SK-N-SH treated with all-trans-retinoic acid at 6 μM for 48 hours (cell line): ENCODE results near the gene OGFOD3.

Experiments used
- ATAC-seq: fragments of 200-7000 bp; cut with Tn5 transposase; 3 replicates; pipeline ENCODE4 v1.9.1; 2020; ENCODE audit warnings: mild to moderate bottlenecking, moderate library complexity
- CREB5 ChIP-seq: fragments of 250-450 bp; sonication (Bioruptor Pico); IDR thresholded peaks from 2 replicates; pipeline ENCODE4 v1.5.1; 2020; ENCODE audit warnings: low read depth, mild to moderate bottlenecking, moderate library complexity
- CSDC2 ChIP-seq: fragments of 250-450 bp; sonication (Bioruptor Pico); IDR thresholded peaks from 2 replicates; pipeline ENCODE4 v1.5.0; 2020; ENCODE audit warnings: mild to moderate bottlenecking, moderate library complexity
- GLIS3 ChIP-seq: fragments of 250-450 bp; sonication (Bioruptor Pico); IDR thresholded peaks from 2 replicates; pipeline ENCODE4 v1.5.0; 2020; ENCODE audit warnings: mild to moderate bottlenecking, moderate library complexity
- PATZ1 ChIP-seq: fragments of 250-450 bp; sonication (Bioruptor Pico); IDR thresholded peaks from 2 replicates; pipeline ENCODE4 v1.8.0; 2020; ENCODE audit warnings: mild to moderate bottlenecking, moderate library complexity, borderline replicate concordance
- PPARA ChIP-seq: fragments of 250-450 bp; sonication (Bioruptor Pico); IDR thresholded peaks from 2 replicates; pipeline ENCODE4 v1.5.0; 2020; ENCODE audit warnings: mild to moderate bottlenecking, borderline replicate concordance
- SNAI2 ChIP-seq: fragments of 250-450 bp; sonication (Bioruptor Pico); IDR thresholded peaks from 2 replicates; pipeline ENCODE4 v1.5.0; 2020; ENCODE audit warnings: mild to moderate bottlenecking, moderate library complexity
- TCF4 ChIP-seq: fragments of 250-450 bp; sonication (Bioruptor Pico); IDR thresholded peaks from 2 replicates; pipeline ENCODE4 v1.8.0; 2021; ENCODE audit warnings: mild to moderate bottlenecking, moderate library complexity, borderline replicate concordance
- TOX ChIP-seq: fragments of 250-450 bp; sonication (Bioruptor Pico); IDR thresholded peaks from 2 replicates; pipeline ENCODE4 v1.8.0; 2021; ENCODE audit warnings: mild to moderate bottlenecking, moderate library complexity, borderline replicate concordance
- TSHZ2 ChIP-seq: fragments of 250-450 bp; sonication (Bioruptor Pico); IDR thresholded peaks from 2 replicates; pipeline ENCODE4 v1.5.0; 2020; ENCODE audit warnings: mild to moderate bottlenecking, moderate library complexity
- ZFP3 ChIP-seq: fragments of 250-450 bp; sonication (Bioruptor Pico); IDR thresholded peaks from 2 replicates; pipeline ENCODE4 v1.5.0; 2020; ENCODE audit warnings: mild to moderate bottlenecking, moderate library complexity
- ZNF565 ChIP-seq: fragments of 450-650 bp; formaldehyde crosslinking; conservative IDR thresholded peaks from 2 replicates; pipeline ENCODE4 v1.5.0; 2020; ENCODE audit warnings: low read depth, mild to moderate bottlenecking, moderate library complexity
- ZNF70 ChIP-seq: fragments of 450-650 bp; formaldehyde crosslinking; IDR thresholded peaks from 2 replicates; pipeline ENCODE4 v1.5.0; 2020; ENCODE audit warnings: mild to moderate bottlenecking, moderate library complexity
- ZNF8 ChIP-seq: fragments of 450-650 bp; formaldehyde crosslinking; IDR thresholded peaks from 2 replicates; pipeline ENCODE4 v1.5.0; 2020; ENCODE audit warnings: mild to moderate bottlenecking, moderate library complexity
- TF ChIP-seq, protein P1 (sequence below): fragments of 250-450 bp; sonication (Bioruptor Pico); IDR thresholded peaks from 2 replicates; pipeline ENCODE4 v1.5.1; 2021; ENCODE audit warnings: mild to moderate bottlenecking, moderate library complexity
- TF ChIP-seq, protein P2 (sequence below): fragments of 250-450 bp; sonication (Bioruptor Pico); IDR thresholded peaks from 2 replicates; pipeline ENCODE4 v1.8.0; 2021; ENCODE audit warnings: low read depth, mild to moderate bottlenecking, moderate library complexity, borderline replicate concordance

The OGFOD3 gene

GRCh38 chr17:82441691-82442487 is 23.5 kb upstream of the OGFOD3 start:
- TF ChIP-seq PATZ1 (CRISPR knock-in tag) (no peak), ZNF565 (no peak), TCF4 (CRISPR knock-in tag) (no peak), TSHZ2 (CRISPR knock-in tag) (no peak), CREB5 (CRISPR knock-in tag) (no peak), ZNF70 (CRISPR knock-in tag) (no peak), GLIS3 (no peak), TOX (CRISPR knock-in tag) (no peak), ZNF8 (CRISPR knock-in tag) (no peak), PPARA (CRISPR knock-in tag) (no peak)
- TF ChIP-seq, protein P1, sequence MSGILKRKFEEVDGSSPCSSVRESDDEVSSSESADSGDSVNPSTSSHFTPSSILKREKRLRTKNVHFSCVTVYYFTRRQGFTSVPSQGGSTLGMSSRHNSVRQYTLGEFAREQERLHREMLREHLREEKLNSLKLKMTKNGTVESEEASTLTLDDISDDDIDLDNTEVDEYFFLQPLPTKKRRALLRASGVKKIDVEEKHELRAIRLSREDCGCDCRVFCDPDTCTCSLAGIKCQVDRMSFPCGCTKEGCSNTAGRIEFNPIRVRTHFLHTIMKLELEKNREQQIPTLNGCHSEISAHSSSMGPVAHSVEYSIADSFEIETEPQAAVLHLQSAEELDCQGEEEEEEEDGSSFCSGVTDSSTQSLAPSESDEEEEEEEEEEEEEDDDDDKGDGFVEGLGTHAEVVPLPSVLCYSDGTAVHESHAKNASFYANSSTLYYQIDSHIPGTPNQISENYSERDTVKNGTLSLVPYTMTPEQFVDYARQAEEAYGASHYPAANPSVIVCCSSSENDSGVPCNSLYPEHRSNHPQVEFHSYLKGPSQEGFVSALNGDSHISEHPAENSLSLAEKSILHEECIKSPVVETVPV: no peak
- TF ChIP-seq, protein P2, sequence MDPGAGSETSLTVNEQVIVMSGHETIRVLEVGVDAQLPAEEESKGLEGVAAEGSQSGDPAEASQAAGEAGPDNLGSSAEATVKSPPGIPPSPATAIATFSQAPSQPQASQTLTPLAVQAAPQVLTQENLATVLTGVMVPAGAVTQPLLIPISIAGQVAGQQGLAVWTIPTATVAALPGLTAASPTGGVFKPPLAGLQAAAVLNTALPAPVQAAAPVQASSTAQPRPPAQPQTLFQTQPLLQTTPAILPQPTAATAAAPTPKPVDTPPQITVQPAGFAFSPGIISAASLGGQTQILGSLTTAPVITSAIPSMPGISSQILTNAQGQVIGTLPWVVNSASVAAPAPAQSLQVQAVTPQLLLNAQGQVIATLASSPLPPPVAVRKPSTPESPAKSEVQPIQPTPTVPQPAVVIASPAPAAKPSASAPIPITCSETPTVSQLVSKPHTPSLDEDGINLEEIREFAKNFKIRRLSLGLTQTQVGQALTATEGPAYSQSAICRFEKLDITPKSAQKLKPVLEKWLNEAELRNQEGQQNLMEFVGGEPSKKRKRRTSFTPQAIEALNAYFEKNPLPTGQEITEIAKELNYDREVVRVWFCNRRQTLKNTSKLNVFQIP (CRISPR knock-in tag): no peak
- no peak for ATAC-seq

GRCh38 chr17:82440991-82441627 is 22.7 kb upstream of the OGFOD3 start:
- no peak for TF ChIP-seq CSDC2 (CRISPR knock-in tag)
- no peak for TF ChIP-seq TCF4 (CRISPR knock-in tag)
- no peak for TF ChIP-seq TOX (CRISPR knock-in tag)
- no peak for TF ChIP-seq PATZ1 (CRISPR knock-in tag)
- no peak for TF ChIP-seq ZFP3 (CRISPR knock-in tag)
- no peak for ATAC-seq

- TF ChIP-seq SNAI2 (CRISPR knock-in tag) (no peak), GLIS3 (no peak)
- TF ChIP-seq, all 23 proteins: peak for 0
- no peak for ATAC-seq
These were observed 22.1 kb upstream of the OGFOD3 start for GRCh38 chr17:82440469-82440981.
